CD14-positive monocyte (primary cell): ENCODE data around the gene KIF21A. TPM values are rescaled to one million over a fixed set of nuclear protein-coding genes. Genes with fewer than 3 reads are reported as not detected.
"Not testable (repeated sequence)": the region's sequence is repeated elsewhere in the genome, so short reads cannot be mapped to it uniquely, and the experiment has no call there.

Experiments
- DNase-seq, 3 donors: peaks; one replicate each; pipeline ENCODE4 v3.0.0-alpha.2; 2011 to 2022
- H2AFZ ChIP-seq: 2 replicates; pipeline ENCODE4 v1.6.0; 2012; ENCODE audit warnings: mild to moderate bottlenecking, low read depth, low read length, inconsistent platforms; ENCODE audit not compliant: insufficient read depth, poor library complexity, severe bottlenecking
- H3K27ac ChIP-seq, 2 donors: 1 replicate in 1 of 2; 2 replicates in 1 of 2; pipeline ENCODE4 v1.5.1; 2012 to 2013; ENCODE audit warnings: low read length in 2 of 2, control low read depth in 1 of 2, inconsistent platforms in 1 of 2, low read depth in 1 of 2, mild to moderate bottlenecking in 1 of 2
- H3K27me3 ChIP-seq, 2 donors: one replicate each; pipeline versions ENCODE4 v1.6.0 to v1.6.1; 2011 to 2013; ENCODE audit warnings: low read length in 2 of 2; ENCODE audit not compliant: control insufficient read depth in 2 of 2, insufficient read depth in 2 of 2
- H3K36me3 ChIP-seq, 2 donors: replicated peaks in 1 of 2; 1 replicate in 1 of 2; 2 replicates in 1 of 2; pipeline versions ENCODE4 v1.5.1 to v1.6.1; 2012 to 2013; ENCODE audit warnings: low read length in 2 of 2, control low read depth in 1 of 2, inconsistent platforms in 1 of 2, mild to moderate bottlenecking in 1 of 2; ENCODE audit not compliant: insufficient read depth in 2 of 2, control insufficient read depth in 1 of 2
- H3K4me1 ChIP-seq, 2 donors: 1 replicate in 1 of 2; 2 replicates in 1 of 2; pipeline versions ENCODE4 v1.5.1 to v1.6.1; 2012 to 2013; ENCODE audit warnings: low read length in 2 of 2, control low read depth in 1 of 2, inconsistent platforms in 1 of 2, mild to moderate bottlenecking in 1 of 2, moderate library complexity in 1 of 2; ENCODE audit not compliant: insufficient read depth in 2 of 2, control insufficient read depth in 1 of 2
- H3K4me2 ChIP-seq: replicated peaks from 2 replicates; pipeline ENCODE3; 2012; ENCODE audit warnings: low read length, moderate library complexity, mild to moderate bottlenecking; ENCODE audit not compliant: poor library complexity, severe bottlenecking; ENCODE audit errors: extremely low read depth
- H3K4me3 ChIP-seq, 3 experiments: fragments of 200-600 bp in 1 of 3; sonication (generic) in 1 of 3; replicated peaks in 1 of 3; 1 replicate in 2 of 3; 2 replicates in 1 of 3; pipeline ENCODE4 v1.5.1; 2011 to 2013; ENCODE audit warnings: low read length in 3 of 3, mild to moderate bottlenecking in 3 of 3, control low read depth in 2 of 3, low read depth in 2 of 3, inconsistent platforms in 1 of 3, moderate library complexity in 1 of 3
- H3K79me2 ChIP-seq: 2 replicates; pipeline ENCODE4 v1.6.0; 2012; ENCODE audit warnings: mild to moderate bottlenecking, control low read depth, inconsistent platforms, low read length, moderate library complexity; ENCODE audit not compliant: insufficient read depth
- H3K9ac ChIP-seq: 2 replicates; pipeline ENCODE4 v1.6.0; 2017; ENCODE audit warnings: low read length, mild to moderate bottlenecking; ENCODE audit not compliant: insufficient read depth, poor library complexity, severe bottlenecking
- H3K9me3 ChIP-seq, 2 donors: replicated peaks in 1 of 2; 1 replicate in 1 of 2; 2 replicates in 1 of 2; pipeline versions ENCODE4 v1.5.1 to v1.6.1; 2012 to 2013; ENCODE audit warnings: low read length in 2 of 2, control low read depth in 1 of 2; ENCODE audit not compliant: control insufficient read depth in 1 of 2, insufficient read depth in 1 of 2
- H4K20me1 ChIP-seq: 2 replicates; pipeline ENCODE4 v1.6.0; 2012; ENCODE audit warnings: mild to moderate bottlenecking, low read length, control low read depth, moderate library complexity; ENCODE audit not compliant: insufficient read depth
- H3K27ac Mint-ChIP-seq, 7 donors: one replicate each; pipeline ENCODE4 v1.8.0; 2020; ENCODE audit warnings: mild to moderate bottlenecking in 7 of 7, mixed read lengths in 7 of 7, moderate library complexity in 6 of 7, inconsistent platforms in 2 of 7
- H3K27me3 Mint-ChIP-seq, 3 donors: one replicate each; pipeline ENCODE4 v1.8.0; 2021 to 2022; ENCODE audit warnings: low read depth in 3 of 3, mild to moderate bottlenecking in 3 of 3, mixed read lengths in 3 of 3, moderate library complexity in 3 of 3, inconsistent platforms in 1 of 3
- H3K36me3 Mint-ChIP-seq, 2 donors: one replicate each; pipeline ENCODE4 v1.8.0; 2020; ENCODE audit warnings: mixed read lengths in 2 of 2, inconsistent platforms in 1 of 2, mild to moderate bottlenecking in 1 of 2
- H3K4me1 Mint-ChIP-seq: one replicate; pipeline ENCODE4 v1.8.0; 2020; ENCODE audit warnings: mild to moderate bottlenecking, mixed read lengths
- H3K4me3 Mint-ChIP-seq, 2 donors: one replicate each; pipeline ENCODE4 v1.8.0; 2020; ENCODE audit warnings: mild to moderate bottlenecking in 2 of 2, mixed read lengths in 2 of 2, moderate library complexity in 1 of 2
- H3K9me3 Mint-ChIP-seq, 7 donors: one replicate each; pipeline ENCODE4 v1.8.0; 2020 to 2022; ENCODE audit warnings: mixed read lengths in 7 of 7, mild to moderate bottlenecking in 6 of 7, moderate library complexity in 6 of 7, inconsistent platforms in 2 of 7
- WGBS: methylation state at CpG from one replicate; pipeline ENCODE4 v1.1.5; 2013; ENCODE audit warnings: missing lambda C conversion rate; ENCODE audit not compliant: insufficient coverage; 5-methylcytosine and 5-hydroxymethylcytosine counted together
- intact Hi-C, 2 donors: fragments of 100-400 bp; cut with micrococcal nuclease; formaldehyde crosslinking; loops; one replicate each; pipeline versions ENCODE4 v1.15.0 to v1.15.1; 2023
- polyA plus RNA-seq, 3 donors: library from polyadenylated mRNA; depleted of rRNA in 1 of 3; unstranded in 2 of 3; stranded (reverse) in 1 of 3; fragments of 300-500 nt in 2 of 3; fragments of >200 nt in 1 of 3; fragmentation: Illumina TruSeq in 2 of 3; gene quantifications; 1 replicate in 2 of 3; 2 replicates in 1 of 3; pipeline ENCODE4 v1.2.3, GENCODE V29; 2012 to 2021
- TF ChIP-seq, protein P1 (sequence below): fragments of 200-600 bp; IDR thresholded peaks from one replicate; pipeline ENCODE4 v1.8.0; 2022; ENCODE audit warnings: antibody characterized with exemption, mild to moderate bottlenecking

Gene KIF21A
- polyA plus RNA-seq, 3 donors = 0.03 to 0.05 TPM; not detected in 1

GRCh38 chr12:39476894-39477293 lies 34.0 kb upstream of the KIF21A start:
- 85% methylated on average over 3 of the region's 5 CpGs for WGBS
- no peak for DNase-seq
- peaks cover 8 to 27% (median 9%) of the 10 kb centered on the region in 7 donors for H3K9me3 Mint-ChIP-seq

GRCh38 chr12:39476121-39476520 lies 33.2 kb upstream of the KIF21A start:
- Histone ChIP-seq H4K20me1 (no peaks in the 10 kb centered on the region), H3K36me3 (no peaks in the 10 kb centered on the region), H3K27me3 (no peaks in the 10 kb centered on the region), H3K4me1 (no peaks in the 10 kb centered on the region), H2AFZ (no peak overlapping the region), H3K4me3 (no peak overlapping the region), H3K79me2 (no peaks in the 10 kb centered on the region), H3K4me2 (no peak overlapping the region), H3K9me3 (peaks cover 0 to 15% of the 10 kb centered on the region in 2 donors), H3K27ac (no peak overlapping the region), H3K9ac (no peak overlapping the region)
- TF ChIP-seq, protein P1, sequence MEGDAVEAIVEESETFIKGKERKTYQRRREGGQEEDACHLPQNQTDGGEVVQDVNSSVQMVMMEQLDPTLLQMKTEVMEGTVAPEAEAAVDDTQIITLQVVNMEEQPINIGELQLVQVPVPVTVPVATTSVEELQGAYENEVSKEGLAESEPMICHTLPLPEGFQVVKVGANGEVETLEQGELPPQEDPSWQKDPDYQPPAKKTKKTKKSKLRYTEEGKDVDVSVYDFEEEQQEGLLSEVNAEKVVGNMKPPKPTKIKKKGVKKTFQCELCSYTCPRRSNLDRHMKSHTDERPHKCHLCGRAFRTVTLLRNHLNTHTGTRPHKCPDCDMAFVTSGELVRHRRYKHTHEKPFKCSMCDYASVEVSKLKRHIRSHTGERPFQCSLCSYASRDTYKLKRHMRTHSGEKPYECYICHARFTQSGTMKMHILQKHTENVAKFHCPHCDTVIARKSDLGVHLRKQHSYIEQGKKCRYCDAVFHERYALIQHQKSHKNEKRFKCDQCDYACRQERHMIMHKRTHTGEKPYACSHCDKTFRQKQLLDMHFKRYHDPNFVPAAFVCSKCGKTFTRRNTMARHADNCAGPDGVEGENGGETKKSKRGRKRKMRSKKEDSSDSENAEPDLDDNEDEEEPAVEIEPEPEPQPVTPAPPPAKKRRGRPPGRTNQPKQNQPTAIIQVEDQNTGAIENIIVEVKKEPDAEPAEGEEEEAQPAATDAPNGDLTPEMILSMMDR = no peak
- no peak for DNase-seq
- Mint-ChIP-seq H3K4me1 (no peaks in the 10 kb centered on the region), H3K36me3 (no peaks in the 10 kb centered on the region), H3K4me3 (no peak overlapping the region), H3K9me3 (peaks cover 8 to 30% (median 9%) of the 10 kb centered on the region in 7 donors), H3K27ac (no peak overlapping the region), H3K27me3 (no peaks in the 10 kb centered on the region)
- 100% methylated on average over 1 of the region's 4 CpGs for WGBS
- intact Hi-C loops = no loop called here

More at GRCh38 chr12:39476894-39477293, 34.0 kb upstream of the KIF21A start:
- no peak overlapping the region for H3K4me3 ChIP-seq
- H3K27me3 Mint-ChIP-seq = peaks cover 0 to 2% (median 2%) of the 10 kb centered on the region in 3 donors
- intact Hi-C loops = no loop called here
- H2AFZ ChIP-seq = no peak overlapping the region
- TF ChIP-seq, protein P1 = no peak
- peaks cover 0 to 15% of the 10 kb centered on the region in 2 donors for H3K9me3 ChIP-seq
- H3K79me2 ChIP-seq = no peaks in the 10 kb centered on the region
- H3K4me1 Mint-ChIP-seq = no peaks in the 10 kb centered on the region
- H3K27ac Mint-ChIP-seq = no peak overlapping the region
- H3K4me1 ChIP-seq = no peaks in the 10 kb centered on the region
- H3K4me2 ChIP-seq = no peak overlapping the region
- no peaks in the 10 kb centered on the region for H3K36me3 ChIP-seq
- H3K36me3 Mint-ChIP-seq = no peaks in the 10 kb centered on the region
- no peaks in the 10 kb centered on the region for H3K27me3 ChIP-seq
- H3K27ac ChIP-seq = no peak overlapping the region
- no peak overlapping the region for H3K9ac ChIP-seq
- H3K4me3 Mint-ChIP-seq = no peak overlapping the region
- no peaks in the 10 kb centered on the region for H4K20me1 ChIP-seq

- H3K4me2 ChIP-seq, H3K27me3 Mint-ChIP-seq, intact Hi-C loops, H3K4me1 ChIP-seq, H4K20me1 ChIP-seq, H3K36me3 Mint-ChIP-seq, H3K9ac ChIP-seq, H2AFZ ChIP-seq, H3K79me2 ChIP-seq, H3K36me3 ChIP-seq, H3K4me3 Mint-ChIP-seq, H3K27ac ChIP-seq, H3K4me1 Mint-ChIP-seq, H3K4me3 ChIP-seq, DNase-seq, H3K27me3 ChIP-seq: not testable (repeated sequence)
- Mint-ChIP-seq H3K27ac (peak overlapping the region in 1 of 7 donors; percentile 32), H3K9me3 (peaks cover 9 to 30% (median 13%) of the 10 kb centered on the region in 7 donors)
- 90% methylated on average over 3 of the region's 11 CpGs for WGBS
- H3K9me3 ChIP-seq = peaks cover 0 to 15% of the 10 kb centered on the region in 2 donors
Observed at GRCh38 chr12:39475136-39475535, 32.2 kb upstream of the KIF21A start.
